Measurements from ENCODE around the gene EIF3K.

- TF ChIP-seq CTCF (optimal IDR thresholded peaks at IDR 0.05 in 1 of 3, IDR thresholded peaks at IDR 0.05 in 1 of 3, conservative IDR thresholded peaks at IDR 0.05 in 1 of 3; ENCODE audit: extremely low read depth in 1 of 3, insufficient read depth in 2 of 3, low read length in 3 of 3) (no peak), EZH2 (IDR thresholded peaks at IDR 0.05; ENCODE audit: low read length) (no peak)
These were observed 60.9 kb downstream of the EIF3K start for GRCh38 chr19:38679839-38680238.
